ENCODE data around the gene NAALADL2.

- TF ChIP-seq, protein P1, sequence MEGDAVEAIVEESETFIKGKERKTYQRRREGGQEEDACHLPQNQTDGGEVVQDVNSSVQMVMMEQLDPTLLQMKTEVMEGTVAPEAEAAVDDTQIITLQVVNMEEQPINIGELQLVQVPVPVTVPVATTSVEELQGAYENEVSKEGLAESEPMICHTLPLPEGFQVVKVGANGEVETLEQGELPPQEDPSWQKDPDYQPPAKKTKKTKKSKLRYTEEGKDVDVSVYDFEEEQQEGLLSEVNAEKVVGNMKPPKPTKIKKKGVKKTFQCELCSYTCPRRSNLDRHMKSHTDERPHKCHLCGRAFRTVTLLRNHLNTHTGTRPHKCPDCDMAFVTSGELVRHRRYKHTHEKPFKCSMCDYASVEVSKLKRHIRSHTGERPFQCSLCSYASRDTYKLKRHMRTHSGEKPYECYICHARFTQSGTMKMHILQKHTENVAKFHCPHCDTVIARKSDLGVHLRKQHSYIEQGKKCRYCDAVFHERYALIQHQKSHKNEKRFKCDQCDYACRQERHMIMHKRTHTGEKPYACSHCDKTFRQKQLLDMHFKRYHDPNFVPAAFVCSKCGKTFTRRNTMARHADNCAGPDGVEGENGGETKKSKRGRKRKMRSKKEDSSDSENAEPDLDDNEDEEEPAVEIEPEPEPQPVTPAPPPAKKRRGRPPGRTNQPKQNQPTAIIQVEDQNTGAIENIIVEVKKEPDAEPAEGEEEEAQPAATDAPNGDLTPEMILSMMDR (IDR thresholded peaks at IDR 0.05): no peak
- no peak for TF ChIP-seq POLR2A (IDR thresholded peaks at IDR 0.05)
- TF ChIP-seq EP300 (IDR thresholded peaks at IDR 0.05): no peak
Observed at GRCh38 chr3:175200391-175201095, 341.4 kb downstream of the NAALADL2 start.
